ENCODE results near the gene AATK.

The AATK gene

DNA sequence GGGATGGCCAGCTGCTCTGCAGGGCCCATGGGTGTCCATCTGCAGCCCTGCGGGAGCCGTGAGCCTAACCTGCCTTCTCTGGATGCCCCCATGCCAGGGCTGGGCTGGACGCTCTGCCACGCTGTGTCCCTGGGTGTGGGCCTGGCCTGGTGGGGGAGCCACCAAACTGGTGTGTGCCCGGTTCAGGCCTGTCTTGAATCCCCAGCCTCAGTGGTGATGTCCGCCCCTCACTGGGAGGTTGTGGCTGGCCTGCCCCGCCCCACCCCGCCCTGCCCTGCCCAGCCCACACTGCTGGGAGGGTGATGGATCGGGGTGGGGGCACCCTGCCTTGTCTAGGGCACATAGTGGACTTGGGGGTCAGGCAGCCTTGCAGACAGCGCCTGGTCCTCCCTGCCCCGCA is 50.8 kb downstream of the AATK start:
- DNase-seq (ENCODE audit: low read depth in 1 of 2, low spot score in 1 of 2), result no peak

GRCh38 chr17:81114351-81115093 is 51.5 kb downstream of the AATK start:
- DNase-seq (ENCODE audit: low read depth in 1 of 2, low spot score in 1 of 2), result no peak

DNA sequence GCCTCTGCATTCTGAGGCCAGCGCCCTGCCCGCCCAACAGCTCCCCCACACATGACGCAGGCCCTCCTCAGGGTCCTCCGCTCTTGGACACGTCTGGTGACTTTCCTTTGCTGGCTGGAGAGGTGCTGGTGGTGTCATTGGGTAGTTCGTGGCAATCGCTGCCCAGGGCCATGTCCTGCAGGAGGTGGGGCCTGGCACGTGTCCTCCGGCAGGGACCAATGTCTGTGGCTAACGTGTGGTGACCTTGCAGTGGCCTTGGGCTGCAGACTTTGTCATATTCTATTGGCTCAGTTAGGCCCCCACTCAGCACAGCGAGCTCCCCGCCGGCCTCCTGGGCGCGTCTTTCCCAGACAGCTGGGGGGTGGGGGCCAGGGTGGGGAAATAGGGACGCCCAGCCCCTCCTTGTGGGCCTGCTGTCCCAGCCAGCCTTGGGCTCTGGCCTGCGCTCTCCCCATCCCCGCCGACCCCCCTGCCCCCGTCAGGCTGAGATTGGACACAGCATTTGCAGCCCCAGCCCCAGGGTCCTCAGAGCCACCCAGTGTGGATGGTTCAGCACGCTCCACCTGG is 52.8 kb downstream of the AATK start:
- DNase-seq (ENCODE audit: low read depth in 1 of 2, low spot score in 1 of 2), result no peak

GRCh38 chr17:81112450-81112849 is 53.6 kb downstream of the AATK start:
- no peak for DNase-seq (ENCODE audit: low read depth in 1 of 2, low spot score in 1 of 2)

- DNase-seq (ENCODE audit: low read depth in 1 of 2, low spot score in 1 of 2), result no peak
Measured at GRCh38 chr17:81111066-81111465, 55.0 kb downstream of the AATK start.

- no peak for DNase-seq (ENCODE audit: low read depth in 1 of 2, low spot score in 1 of 2)
Measured at GRCh38 chr17:81110488-81111040, 55.5 kb downstream of the AATK start.

DNA sequence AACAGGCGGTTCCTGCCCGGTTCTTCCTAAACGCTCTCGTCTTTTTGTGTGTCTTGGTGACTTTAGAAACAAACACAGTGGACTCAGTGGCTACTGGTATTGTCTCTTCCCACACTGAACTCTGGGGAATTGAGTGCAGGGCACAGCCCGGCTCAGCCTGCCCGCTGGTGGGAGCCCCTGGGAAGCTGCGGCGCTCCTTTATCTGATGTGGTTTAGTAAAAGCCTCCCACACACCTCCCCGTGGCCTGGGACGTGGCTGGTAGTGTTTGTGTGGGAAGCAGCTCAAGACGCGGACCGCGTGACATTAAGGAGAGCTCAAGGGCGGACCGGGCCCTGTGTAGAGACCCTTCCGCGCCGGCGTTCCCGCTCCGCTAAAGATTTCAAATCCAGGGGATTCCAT is 56.1 kb downstream of the AATK start:
- no peak for DNase-seq (ENCODE audit: low read depth in 1 of 2, low spot score in 1 of 2)

DNA sequence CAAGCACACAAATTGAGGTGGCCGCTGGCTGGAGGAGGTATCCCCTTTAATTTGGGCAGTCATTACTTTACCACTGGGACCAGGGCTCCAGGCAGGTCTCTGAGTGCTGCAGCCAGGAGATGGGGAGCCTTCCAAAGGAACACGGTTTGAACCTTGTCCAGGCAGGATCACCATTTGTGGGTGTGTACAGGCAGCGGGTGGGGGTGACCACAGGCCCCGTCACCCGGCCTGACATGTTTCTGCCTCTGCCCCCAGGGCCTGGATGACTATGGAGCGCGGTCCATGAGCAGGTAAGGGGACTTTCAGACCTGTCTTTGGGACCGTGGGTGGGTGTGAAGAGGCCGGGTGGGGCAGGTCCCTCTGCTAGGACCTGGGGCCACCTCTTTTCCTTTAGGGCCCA is 57.8 kb downstream of the AATK start:
- no peak for DNase-seq (ENCODE audit: low read depth in 1 of 2, low spot score in 1 of 2)

DNA sequence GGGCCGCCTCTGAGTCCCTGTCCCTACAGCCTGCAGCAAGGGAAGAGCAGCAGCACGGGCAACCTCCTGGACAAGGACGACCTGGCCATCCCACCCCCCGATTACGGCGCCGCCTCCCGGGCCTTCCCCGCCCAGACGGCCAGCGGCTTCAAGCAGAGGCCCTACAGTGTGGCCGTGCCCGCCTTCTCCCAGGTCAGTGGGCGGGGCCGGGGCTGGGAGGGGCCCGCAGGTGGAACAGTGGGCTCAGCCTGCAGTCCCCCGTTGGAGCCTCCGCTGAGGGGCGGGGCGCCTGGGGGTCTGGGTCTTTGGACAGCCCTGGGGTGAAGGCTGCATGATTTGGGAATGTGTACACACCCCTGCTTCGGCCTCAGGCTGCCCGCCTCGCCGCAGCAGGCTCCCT is 59.3 kb downstream of the AATK start:
- DNase-seq (ENCODE audit: low read depth in 1 of 2, low spot score in 1 of 2), result no peak

DNA sequence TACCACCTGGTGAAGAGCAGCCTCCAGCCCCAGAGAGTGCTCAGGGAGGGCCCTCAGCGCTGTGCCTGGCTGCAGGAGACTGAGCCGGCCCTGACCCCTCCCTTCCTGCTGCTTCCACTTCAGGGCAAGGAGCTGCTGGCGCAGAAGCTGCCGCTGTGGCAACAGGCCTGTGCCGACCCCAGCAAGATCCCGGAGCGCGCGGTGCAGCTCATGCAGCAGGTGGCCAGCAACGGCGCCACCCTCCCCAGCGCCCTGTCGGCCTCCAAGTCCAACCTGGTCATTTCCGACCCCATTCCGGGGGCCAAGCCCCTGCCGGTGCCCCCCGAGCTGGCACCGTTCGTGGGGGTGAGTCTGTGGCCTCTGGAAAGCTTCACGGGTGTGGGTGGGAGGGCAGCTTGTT is 62.6 kb downstream of the AATK start:
- no peak for DNase-seq (ENCODE audit: low read depth in 1 of 2, low spot score in 1 of 2)

- no peak for DNase-seq (ENCODE audit: low read depth in 1 of 2, low spot score in 1 of 2)
Measured at GRCh38 chr17:81102869-81103268, 63.2 kb downstream of the AATK start.

- no peak for DNase-seq (ENCODE audit: low read depth in 1 of 2, low spot score in 1 of 2)
Measured at GRCh38 chr17:81102352-81102751, 63.7 kb downstream of the AATK start.

DNA sequence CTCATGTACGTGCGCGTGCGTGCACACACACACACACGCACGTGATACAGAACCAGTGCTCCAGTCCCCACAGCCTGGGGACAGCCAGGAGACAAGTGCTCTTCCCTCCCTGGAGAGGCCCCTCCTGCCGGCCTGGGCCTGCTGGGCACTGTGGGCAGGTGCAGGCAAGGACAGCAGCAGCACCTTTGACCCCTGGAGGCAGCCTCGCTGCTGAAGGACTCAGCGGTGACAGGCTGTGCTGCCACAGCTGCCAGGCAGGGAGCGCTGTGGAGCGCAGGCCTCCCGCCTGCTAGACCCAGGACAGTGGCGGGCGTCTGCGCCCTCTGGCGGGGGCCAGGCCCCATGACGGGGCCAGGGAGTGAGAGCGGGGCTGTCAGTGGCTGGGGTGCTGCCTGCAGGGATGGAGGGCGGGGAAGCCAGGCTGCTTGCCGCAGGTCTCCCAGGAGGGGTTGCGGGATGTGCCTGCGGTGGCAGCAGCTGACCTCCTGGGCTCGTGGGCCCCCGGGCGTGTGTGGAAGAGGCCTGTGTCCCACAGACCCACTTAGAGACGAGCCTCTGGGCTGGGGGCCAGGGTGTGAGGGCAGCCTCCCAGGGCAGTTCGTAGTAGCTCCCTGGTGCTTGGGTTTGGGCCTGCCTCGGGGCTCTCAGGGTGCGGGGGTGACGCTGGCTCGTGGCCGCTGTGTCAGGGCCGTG is 64.3 kb downstream of the AATK start:
- DNase-seq (ENCODE audit: low read depth in 1 of 2, low spot score in 1 of 2), result peak; percentile 71 to 86

DNA sequence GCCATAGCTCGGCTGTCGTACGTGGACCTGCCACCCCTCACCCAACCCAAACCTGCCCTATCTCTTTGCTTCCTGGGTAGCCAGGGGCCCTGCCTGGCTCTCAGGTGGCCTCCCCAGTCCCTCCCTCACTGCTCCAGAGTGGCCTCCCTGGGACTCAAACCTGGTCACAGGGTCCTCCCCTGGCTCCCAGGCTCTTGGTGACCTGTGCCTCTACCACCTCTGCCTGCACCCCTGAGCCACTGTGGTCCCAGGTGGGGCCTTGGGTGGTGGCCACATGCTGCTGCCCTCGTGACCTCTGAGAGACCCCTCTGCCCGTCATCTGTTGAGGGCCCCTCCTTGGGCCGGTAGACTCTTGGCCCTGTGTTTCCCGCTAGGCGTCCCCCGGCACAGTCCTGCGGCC is 65.4 kb downstream of the AATK start:
- DNase-seq (ENCODE audit: low read depth in 1 of 2, low spot score in 1 of 2), result no peak

DNA sequence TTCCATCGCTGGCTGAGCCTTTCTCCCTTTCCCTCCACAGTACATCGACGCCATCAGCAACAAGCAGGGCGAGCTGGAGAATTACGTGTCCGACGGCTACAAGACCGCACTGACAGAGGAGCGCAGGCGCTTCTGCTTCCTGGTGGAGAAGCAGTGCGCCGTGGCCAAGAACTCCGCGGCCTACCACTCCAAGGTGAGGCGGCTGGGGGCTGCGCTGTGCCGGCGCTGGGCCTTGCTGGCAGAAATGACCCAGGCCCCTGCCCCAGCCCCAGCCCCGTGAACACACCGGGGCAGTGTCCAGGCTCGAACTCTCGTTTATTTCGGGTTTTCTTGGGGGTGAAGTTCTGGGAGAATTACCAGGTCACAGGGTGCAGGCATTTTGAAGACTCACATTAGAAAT is 66.1 kb downstream of the AATK start:
- no peak for DNase-seq (ENCODE audit: low read depth in 1 of 2, low spot score in 1 of 2)

DNA sequence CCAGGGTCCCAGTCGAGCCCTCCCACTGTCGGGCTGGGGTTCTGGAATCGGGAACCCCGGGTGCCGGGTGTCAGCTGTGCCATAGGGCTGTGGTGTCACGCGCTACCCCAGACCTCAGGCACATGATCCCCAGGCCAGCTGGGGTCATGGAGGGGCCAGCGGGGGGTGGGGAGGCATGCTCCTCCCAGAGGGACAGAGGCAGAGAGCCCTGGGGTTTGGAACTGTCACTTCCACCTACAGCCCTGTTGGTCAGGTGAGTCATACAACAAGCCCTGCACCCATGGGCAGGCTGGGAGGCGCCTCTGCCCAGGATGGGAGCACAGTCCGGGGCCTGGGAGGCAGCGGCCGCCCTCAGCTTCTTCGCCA is 68.1 kb downstream of the AATK start:
- no peak for DNase-seq (ENCODE audit: low read depth in 1 of 2, low spot score in 1 of 2)

DNA sequence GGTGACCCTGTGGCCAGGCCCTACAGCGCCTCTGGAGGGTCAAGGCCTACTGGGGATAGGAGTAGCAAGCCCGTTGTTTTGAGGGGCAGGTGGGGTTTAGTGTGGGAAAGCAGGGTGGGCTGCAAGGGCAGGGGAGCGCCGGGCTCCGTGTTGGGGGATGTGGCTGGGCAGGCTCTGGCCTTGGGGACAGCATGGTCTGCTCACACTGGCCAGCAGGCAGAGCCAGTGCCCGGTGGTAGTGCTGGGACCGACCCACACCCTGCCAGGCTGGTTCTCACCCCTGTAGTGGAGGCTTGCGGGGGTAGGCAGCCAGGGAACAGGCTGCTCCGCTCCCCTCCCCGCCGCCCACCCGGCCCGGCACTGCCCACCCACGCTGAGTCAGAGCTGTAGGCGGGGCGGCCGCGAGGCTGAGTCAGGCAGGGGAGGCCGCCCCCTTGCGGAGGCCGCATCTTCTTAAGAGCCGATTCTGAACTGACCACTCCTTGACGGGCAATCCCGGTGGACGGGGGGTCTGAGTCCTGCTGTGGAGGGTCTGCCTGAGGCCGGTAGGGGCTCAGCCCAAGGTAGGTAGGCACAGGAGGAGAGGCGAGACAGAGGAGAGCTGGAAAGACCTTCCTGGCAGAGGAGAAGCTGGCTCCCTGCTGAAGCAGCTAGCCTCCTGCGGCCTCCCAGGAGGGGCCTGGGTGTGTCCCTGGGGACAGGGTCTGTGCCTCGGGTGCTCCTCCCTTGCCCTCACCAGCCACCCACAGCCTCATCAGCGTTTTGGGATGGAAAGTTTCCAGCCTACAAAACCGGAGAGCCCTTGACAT is 68.7 kb downstream of the AATK start:
- DNase-seq (ENCODE audit: low read depth in 1 of 2, low spot score in 1 of 2), result peak in 1 of 2 donors; percentile 57

GRCh38 chr17:81096741-81097133 is 69.3 kb downstream of the AATK start:
- no peak for DNase-seq (ENCODE audit: low read depth in 1 of 2, low spot score in 1 of 2)

GRCh38 chr17:81095383-81095762 is 70.6 kb downstream of the AATK start:
- DNase-seq (ENCODE audit: low read depth in 1 of 2, low spot score in 1 of 2), result no peak

DNA sequence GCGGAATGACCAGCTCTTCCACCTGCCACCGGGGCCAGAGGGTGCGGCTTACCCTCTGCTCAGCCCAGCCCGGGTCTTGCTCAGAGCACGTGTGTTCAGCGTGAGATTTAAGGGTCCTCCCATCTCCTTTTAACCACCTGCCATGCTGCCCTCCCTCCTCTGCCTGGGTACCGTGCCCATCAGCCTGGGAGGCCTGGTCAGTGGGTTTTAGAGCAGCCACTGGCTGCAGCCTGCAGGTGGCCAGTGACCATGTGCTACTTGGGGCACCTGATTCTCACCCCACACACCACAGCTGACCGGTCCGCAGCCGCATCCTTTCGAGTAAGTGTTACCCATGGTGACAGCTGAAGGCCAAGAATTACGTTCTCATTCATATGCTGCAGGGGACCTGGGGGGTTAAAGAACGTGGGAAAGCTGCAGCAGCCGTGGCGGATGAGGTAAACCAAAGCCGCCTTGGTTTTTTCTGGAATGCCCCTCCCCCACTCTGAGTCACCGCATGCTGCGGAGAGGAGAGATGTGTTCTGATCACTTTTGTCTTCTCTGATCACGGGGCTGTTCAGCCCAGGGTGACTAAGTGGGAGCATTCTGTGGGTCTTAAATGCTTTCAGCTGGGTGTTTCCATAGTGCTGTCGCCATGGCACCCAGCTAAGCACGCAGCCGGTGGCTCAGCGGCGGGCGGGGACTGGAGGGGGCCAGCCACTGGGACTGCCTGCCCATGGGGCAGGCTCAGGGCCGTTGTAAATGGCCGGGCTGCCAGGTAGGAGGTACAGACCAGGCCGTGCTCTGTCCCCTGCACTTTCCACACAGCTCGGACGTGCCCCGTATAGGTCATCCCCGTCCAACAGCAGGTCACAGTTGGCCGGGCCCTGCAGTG is 71.3 kb downstream of the AATK start:
- peak; percentile 80 to 92 for DNase-seq (ENCODE audit: low read depth in 1 of 2, low spot score in 1 of 2)

Measured in activated T-helper 1 cell treated with anti-CD3 and anti-CD28 coated beads, Interleukin-2, amount 50 U/mL, for 16 hours (primary cell).